Uterine smooth muscle cell (primary cell): ENCODE data around the gene RHNO1. TPM values are rescaled to one million over a fixed set of nuclear protein-coding genes. Genes with fewer than 3 reads are reported as not detected.

ENCODE experiments used
- total RNA-seq: library from RNA; depleted of rRNA; stranded (reverse); fragments of >200 nt; gene quantifications from 2 replicates; pipeline ENCODE4 v1.2.3, GENCODE V29; 2014

The RHNO1 gene
- 20.6 and 30.1 TPM in 2 replicates for total RNA-seq

DNA sequence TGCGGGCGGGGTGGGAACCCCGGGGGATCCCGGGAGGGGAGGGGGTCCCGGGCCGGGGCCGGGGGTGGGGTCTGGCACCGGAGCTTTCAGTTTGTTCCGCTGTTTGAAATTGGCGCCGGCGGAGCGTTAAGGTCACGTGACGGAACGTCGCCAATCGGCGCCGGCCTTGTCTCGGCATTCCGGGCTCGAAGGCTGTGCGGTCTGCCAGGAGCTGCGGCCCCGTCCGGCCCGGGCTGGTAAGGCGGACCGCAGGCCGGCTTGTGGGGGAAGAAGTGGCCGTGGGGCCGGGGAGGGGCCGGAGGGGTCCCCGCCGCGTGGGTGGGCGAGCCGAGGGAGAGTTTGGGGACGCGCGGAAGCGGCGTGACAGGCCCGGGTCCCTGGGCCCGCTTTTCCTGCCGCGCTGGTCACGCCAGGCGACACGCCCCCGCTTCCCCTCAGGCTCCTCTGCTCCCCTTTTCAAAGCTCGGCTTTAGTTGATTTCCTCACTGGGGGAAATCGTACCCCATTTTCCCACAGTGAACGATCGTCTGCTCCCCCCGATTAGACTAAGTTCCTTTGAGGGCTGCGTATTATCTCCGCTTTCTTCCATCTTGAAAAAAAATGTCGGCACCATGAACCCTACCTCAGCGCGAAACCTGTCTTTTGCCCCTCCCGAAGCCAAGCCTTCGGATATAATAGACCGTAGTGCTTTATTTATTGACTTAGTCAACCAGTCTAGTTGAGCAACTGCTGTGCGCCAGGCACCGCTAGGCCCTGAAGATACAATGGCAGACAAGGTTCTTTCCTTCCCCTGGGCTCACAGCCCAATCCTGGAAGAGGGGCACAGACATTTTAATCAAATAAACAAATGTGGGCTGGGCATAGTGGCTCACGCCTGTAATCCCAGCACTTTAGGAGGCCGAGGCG, at the start of gene RHNO1, which contains the start of gene FOXM1:
TSS of gene RHNO1 (plus strand) at position 177 of the 906 bp plus-strand sequence. CDS start 8,144 bp downstream, outside the sequence.
TSS of gene FOXM1 (minus strand) at position 128 of the 906 bp plus-strand sequence. CDS start 2,696 bp downstream, outside the sequence.

GRCh38 chr12:2834581-2835491, 42.2 kb upstream of the RHNO1 start, which contains the start of gene NRIP2:
Gene NRIP2, minus strand, starts transcription at chr12:2835035. Its CDS starts 52 bp downstream, at chr12:2834983.

GRCh38 chr12:2857021-2857431, 20.0 kb upstream of the RHNO1 start, which contains the start of gene TEX52:
Gene TEX52, minus strand, starts transcription at chr12:2857039. Its CDS starts 13 bp downstream, at chr12:2857026.

GRCh38 chr12:2890388-2891239, 13.6 kb downstream of the RHNO1 start, which contains the start of gene TULP3:
Gene TULP3, plus strand, starts transcription at chr12:2890891. Its CDS starts 57 bp downstream, at chr12:2890948.

Other genes starting within 250 kb of the RHNO1 start
- gene FKBP4, start 82.3 kb upstream of the RHNO1 start, total RNA-seq = 68.0 and 86.7 TPM in 2 replicates
- gene ITFG2, start 64.6 kb upstream of the RHNO1 start, total RNA-seq = 14.4 and 15.6 TPM in 2 replicates
- under 0.01 and 0.22 TPM in 2 replicates for gene NRIP2, start 42.2 kb upstream of the RHNO1 start, total RNA-seq
- 0.12 TPM in 1 of 2 replicates, not detected in the other for gene TEX52, start 20.2 kb upstream of the RHNO1 start, total RNA-seq
- 5.7 and 14.3 TPM in 2 replicates for gene FOXM1, start within 50 bp of the RHNO1 start, total RNA-seq
- gene TULP3, start 13.7 kb downstream of the RHNO1 start, total RNA-seq = 32.0 and 38.0 TPM in 2 replicates
- 5.3 and 6.4 TPM in 2 replicates for gene TEAD4, start 82.2 kb downstream of the RHNO1 start, total RNA-seq
- gene TSPAN9, start 200.2 kb downstream of the RHNO1 start, total RNA-seq = 24.6 and 37.2 TPM in 2 replicates